ENCODE data around the gene RFX7.

Gene RFX7

DNA sequence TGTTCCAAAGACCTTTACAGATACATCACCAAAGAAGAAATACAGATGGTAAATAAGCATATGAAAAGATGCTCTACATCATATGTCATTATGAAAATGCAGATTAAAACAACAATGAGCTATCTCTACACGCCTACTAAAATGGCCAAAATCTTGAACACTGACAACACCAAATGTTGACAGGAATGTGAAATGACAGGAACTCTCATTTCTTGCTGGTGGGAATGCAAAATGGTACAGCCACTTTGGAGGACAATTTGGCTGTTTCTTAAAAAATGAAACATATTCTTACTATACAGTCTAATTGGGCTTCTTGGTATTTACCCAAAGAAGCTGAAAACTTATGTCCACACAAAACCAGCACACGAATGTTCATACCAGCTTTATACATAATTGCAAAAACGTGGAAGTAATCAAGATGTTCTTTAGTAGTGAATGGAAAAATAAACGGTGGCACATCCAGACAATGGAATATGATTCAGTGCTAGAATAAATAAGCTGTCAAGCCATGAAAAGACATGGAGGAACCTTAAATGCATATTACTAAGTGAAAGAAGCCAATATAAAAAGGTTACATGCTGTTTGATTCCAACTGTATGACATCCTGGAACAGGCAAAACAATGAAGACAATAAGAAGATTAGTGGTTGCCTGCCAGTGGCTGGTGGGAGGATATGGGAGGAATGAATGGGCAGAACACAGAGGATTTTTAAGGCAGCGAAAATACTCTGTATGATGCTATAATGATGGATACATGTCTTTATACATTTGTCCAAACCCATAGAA is 169.0 kb downstream of the RFX7 start:
- TF ChIP-seq GATA2 (IDR thresholded peaks at IDR 0.05; ENCODE audit: low read depth, low read length) (no peak), GATA3 (IDR thresholded peaks at IDR 0.05; ENCODE audit: low read depth, low read length) (no peak)

DNA sequence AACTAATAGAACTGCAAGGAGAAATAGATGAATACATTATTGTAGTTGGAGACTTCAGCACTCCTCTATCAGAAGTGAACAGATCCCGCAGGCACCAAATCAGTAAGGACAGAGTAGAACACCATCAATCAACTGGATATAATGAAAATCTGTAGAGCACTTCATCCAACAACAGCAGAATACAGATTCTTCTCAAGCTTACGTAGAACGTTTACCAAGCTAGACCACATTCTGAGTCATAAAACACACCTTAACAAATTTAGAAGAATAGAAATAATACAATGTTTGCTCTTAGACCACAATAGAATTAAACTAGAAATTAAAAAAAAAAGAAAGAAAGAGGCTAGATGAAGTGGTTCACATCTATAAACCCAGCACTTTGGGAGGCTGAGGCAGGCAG is 179.5 kb downstream of the RFX7 start:
- no peak for TF ChIP-seq GATA2 (IDR thresholded peaks at IDR 0.05; ENCODE audit: low read depth, low read length)
- TF ChIP-seq GATA3 (IDR thresholded peaks at IDR 0.05; ENCODE audit: low read depth, low read length), result no peak

DNA sequence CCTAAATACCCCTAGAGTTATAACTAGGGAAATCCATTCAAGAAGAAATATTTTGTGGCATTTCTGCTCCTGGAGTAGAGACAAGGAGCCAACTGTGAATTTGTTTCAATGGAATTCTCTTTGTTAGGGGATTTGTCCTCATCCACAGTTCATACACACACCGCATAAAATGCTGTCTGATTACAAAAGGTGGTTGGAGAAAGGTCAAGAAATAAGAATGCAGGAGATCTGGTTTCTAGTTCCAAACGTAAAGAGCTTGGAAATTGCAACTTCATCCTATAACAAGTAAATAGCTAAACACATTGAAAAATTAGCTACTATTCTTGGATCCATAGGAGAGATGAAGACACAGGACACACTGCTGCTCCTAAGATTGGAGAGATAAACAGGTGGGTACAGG is 184.0 kb downstream of the RFX7 start:
- TF ChIP-seq GATA2 (IDR thresholded peaks at IDR 0.05; ENCODE audit: low read depth, low read length) (no peak), GATA3 (IDR thresholded peaks at IDR 0.05; ENCODE audit: low read depth, low read length) (no peak)

DNA sequence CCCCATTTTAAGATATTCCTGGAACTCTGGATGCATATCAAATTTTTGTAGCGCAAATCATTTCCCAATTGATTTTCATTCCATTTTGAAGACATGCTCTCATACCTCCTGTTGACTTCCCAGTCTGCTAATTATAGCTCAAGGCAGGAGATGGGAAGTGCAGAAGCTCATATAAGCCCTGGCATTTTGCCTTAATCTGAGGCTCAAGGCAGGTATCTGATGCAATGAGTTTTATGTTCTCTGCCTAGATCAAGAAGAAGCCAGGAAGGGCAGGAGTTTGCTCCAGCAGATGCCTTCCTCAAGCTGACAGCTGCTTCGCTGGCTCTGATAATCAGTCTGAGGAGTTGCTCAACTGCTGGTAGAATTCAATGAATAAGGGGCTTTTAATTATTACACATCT is 184.7 kb downstream of the RFX7 start:
- TF ChIP-seq GATA3 (IDR thresholded peaks at IDR 0.05; ENCODE audit: low read depth, low read length), result no peak
- no peak for TF ChIP-seq GATA2 (IDR thresholded peaks at IDR 0.05; ENCODE audit: low read depth, low read length)

DNA sequence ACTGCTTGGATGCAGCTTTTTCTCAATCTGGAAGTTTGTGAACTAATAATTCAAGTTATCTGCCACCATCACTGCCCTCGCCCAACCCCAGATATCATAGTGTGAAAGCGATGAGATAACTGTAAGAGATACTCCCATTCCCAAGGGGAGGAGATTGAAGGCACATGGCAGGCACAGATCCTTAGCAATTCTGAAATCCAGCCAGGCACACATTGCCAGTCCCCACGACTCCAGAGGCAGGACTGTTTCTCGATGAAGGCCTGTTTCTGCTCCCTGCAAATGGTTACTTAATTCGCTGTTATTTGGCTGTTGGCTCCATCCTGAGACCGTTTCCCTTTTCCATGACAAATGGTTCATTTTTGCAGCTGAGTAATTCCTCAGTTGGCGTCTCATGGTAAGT is 187.1 kb downstream of the RFX7 start:
- no peak for TF ChIP-seq GATA2 (IDR thresholded peaks at IDR 0.05; ENCODE audit: low read depth, low read length)
- TF ChIP-seq GATA3 (IDR thresholded peaks at IDR 0.05; ENCODE audit: low read depth, low read length), result no peak

GRCh38 chr15:56053046-56053400 is 190.7 kb downstream of the RFX7 start:
- TF ChIP-seq GATA2 (IDR thresholded peaks at IDR 0.05; ENCODE audit: low read depth, low read length) (no peak), GATA3 (IDR thresholded peaks at IDR 0.05; ENCODE audit: low read depth, low read length) (no peak)

DNA sequence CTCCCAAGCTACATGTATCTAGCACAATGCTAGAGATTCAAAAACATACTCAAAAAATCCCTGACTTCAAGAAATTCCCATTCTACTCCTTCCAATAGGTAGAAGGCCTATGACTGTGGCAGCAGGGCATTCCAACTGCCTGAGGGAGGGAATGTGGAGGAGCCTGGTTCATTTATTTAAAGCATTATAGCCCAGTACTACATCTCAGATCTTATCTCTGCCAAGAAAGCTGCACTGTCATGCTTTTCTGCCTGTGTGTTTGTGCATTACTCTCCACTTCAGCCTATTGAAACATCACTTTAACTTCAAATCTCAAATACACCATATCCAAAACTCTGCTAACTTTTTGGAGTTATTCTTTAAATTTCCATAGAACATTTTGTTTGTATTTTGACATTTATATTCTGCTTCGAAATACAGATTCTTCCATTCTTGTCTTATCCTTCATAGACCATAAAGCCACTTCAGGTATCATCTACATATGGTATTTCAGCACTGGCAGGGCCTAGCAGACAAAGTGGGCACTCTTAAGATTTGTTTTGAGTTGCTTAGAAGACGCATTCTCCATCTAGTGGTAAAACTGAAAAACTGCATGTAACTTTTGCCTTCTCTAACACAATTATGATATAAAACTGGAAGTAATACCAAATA is 191.2 kb downstream of the RFX7 start:
- TF ChIP-seq GATA2 (IDR thresholded peaks at IDR 0.05; ENCODE audit: low read depth, low read length), result peak; percentile 50; the same call in 1 of the 2 replicates
- TF ChIP-seq GATA3 (IDR thresholded peaks at IDR 0.05; ENCODE audit: low read depth, low read length), result no peak

DNA sequence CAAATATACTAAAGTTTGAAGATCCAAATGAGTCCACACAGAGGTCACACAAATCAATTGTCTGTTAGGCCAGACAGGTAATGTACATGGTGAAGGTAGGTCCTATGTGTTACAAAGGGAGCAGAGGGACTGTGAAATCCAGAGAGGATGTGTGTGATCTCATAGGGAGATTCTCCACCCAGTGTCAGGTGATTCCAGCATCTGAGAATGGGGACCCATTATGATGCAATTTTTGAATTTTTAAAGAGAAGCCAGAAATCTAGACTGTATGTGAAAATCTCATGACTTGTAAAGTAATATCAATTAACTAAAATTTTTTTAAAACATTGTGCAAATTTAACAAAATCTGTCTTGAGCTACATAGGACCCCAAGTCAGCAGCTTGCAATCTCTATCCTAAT is 192.0 kb downstream of the RFX7 start:
- no peak for TF ChIP-seq GATA3 (IDR thresholded peaks at IDR 0.05; ENCODE audit: low read depth, low read length)
- no peak for TF ChIP-seq GATA2 (IDR thresholded peaks at IDR 0.05; ENCODE audit: low read depth, low read length)

GRCh38 chr15:56049577-56049976 is 194.1 kb downstream of the RFX7 start:
- TF ChIP-seq GATA3 (IDR thresholded peaks at IDR 0.05; ENCODE audit: low read depth, low read length), result no peak

DNA sequence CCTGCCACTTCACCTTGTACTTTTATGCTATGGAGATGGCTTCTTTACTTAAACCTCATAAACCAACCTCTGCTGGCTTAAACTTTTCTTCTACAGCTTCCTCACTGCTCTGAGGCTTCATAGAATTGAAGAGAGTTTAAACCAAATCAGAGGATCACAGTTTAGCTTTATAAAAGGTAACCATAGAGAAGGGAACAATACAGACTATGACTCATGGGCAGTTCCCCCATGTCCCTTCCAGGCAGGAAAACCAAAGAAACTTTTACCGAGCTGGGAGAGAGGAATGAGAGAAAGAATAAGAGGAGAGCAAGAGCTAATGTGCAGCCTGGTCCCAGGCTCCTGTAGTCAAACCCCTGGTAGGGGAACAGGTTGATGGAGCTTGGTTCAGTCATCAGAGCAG is 196.3 kb downstream of the RFX7 start:
- TF ChIP-seq GATA2 (IDR thresholded peaks at IDR 0.05; ENCODE audit: low read depth, low read length) (no peak), GATA3 (IDR thresholded peaks at IDR 0.05; ENCODE audit: low read depth, low read length) (no peak)

- TF ChIP-seq GATA2 (IDR thresholded peaks at IDR 0.05; ENCODE audit: low read depth, low read length) (no peak), GATA3 (IDR thresholded peaks at IDR 0.05; ENCODE audit: low read depth, low read length) (no peak)
These were observed 198.5 kb downstream of the RFX7 start for GRCh38 chr15:56045068-56045748.

DNA sequence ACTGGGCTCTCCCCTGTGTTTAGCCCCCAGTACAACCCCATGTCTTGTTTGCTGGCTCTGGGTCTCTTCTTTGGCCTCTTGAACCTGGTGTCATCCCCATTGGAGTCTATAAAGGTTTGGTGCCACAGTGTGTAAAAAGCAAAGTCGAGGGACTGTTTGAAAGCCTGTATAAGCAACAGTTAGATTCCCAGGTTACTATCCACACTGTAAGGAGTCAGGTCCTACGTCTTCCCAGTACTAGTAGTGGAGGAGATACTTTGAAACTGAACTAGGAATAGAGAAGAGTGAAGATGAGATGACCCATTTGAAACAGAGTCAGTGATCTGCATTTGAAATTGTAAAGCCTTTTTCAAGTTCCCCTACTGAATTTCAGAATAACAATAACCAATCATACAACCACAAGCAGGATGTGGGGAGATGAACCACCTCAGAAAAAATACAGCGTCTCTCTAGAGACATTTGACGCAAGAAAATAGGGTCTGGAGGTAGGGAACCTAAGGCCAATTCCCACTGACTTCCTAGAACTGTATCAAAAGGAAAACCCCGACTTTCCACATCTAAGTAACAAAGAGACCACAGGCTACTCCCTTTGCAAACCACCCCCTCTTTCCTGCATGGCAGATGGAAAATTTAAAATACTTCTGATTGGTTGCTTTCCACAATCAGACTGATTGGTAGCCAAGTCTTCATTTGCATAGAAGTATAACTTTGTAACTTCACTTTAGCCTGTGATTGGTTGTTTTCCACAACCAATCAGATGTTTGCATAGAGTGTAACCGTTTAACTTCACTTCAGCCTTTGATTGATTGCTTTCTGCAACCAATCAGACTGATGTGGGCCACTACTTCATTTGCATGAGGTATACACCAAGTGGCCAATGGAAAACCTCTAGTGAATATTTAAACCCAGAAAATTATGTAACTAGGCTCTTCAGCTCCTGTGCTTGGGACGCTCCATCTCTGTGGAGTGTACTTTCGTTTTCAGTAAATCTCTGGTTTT is 200.4 kb downstream of the RFX7 start:
- no peak for TF ChIP-seq GATA3 (IDR thresholded peaks at IDR 0.05; ENCODE audit: low read depth, low read length)
- no peak for TF ChIP-seq GATA2 (IDR thresholded peaks at IDR 0.05; ENCODE audit: low read depth, low read length)

DNA sequence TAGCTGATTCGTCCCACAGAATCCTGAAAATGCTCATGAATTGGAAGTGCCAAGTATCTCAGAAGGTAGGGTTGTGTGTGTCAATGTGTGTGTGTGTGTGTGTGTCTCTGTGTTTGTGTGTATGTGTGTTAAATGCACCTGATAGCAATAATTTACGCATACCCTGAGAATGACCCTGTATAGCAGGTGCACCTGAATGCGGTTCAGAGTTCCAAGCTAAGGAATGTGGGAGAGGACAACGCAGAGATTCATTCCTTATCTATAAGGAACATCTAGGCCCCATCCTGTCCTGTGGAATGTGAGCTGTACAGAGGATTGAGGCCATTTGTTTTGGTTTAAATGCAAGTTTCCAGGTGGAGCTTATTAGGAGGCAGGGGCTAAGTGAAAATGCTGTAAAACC is 201.2 kb downstream of the RFX7 start:
- TF ChIP-seq GATA2 (IDR thresholded peaks at IDR 0.05; ENCODE audit: low read depth, low read length) (no peak), GATA3 (IDR thresholded peaks at IDR 0.05; ENCODE audit: low read depth, low read length) (no peak)

GRCh38 chr15:56042031-56042430 is 201.6 kb downstream of the RFX7 start:
- TF ChIP-seq GATA3 (IDR thresholded peaks at IDR 0.05; ENCODE audit: low read depth, low read length), result no peak
- no peak for TF ChIP-seq GATA2 (IDR thresholded peaks at IDR 0.05; ENCODE audit: low read depth, low read length)

Data from SH-SY5Y (cell line).